SK-MEL-5 (cell line): ENCODE measurements around the gene DMTF1. TPM values are rescaled to one million over a fixed set of nuclear protein-coding genes. Genes with fewer than 3 reads are reported as not detected.
"Not testable (repeated sequence)": the region's sequence is repeated elsewhere in the genome, so short reads cannot be mapped to it uniquely, and the experiment has no call there.

Experiments used
- DNase-seq: peaks from one replicate; pipeline ENCODE4 v3.0.0-alpha.2; 2016; ENCODE audit warnings: low read depth, low spot score
- in situ Hi-C: cut with HindIII; loops from 2 replicates; pipeline ENCODE4 v1.10.0; 2016; ENCODE audit warnings: low sequenced_read_pairs, high pct_unique_total_duplicates, low pct_unique_long_range_greater_than_20kb
- small RNA-seq, 2 experiments: library from RNA; depleted of rRNA; stranded (forward); fragments of <200 nt; gene quantifications; one replicate each; pipeline ENCODE3, GENCODE V24; 2014
- total RNA-seq: library from RNA; depleted of rRNA; stranded (reverse); fragments of >200 nt; shearing (Covaris generic); gene quantifications from 2 replicates; pipeline ENCODE4 v1.2.3, GENCODE V29; 2014; rRNA removed

Gene DMTF1
- total RNA-seq, 1 experiment from 2014 or later = 72.6 TPM

GRCh38 chr7:87245671-87246070, 93.4 kb downstream of the DMTF1 start:
- DNase-seq, in situ Hi-C loops: not testable (repeated sequence)

Small RNA genes lying within 50 kb of the gene (small RNA-seq; reads per million reads assigned to genes)
- 0 reads per million in 2 experiments for gene RF00019
- 0 reads per million in 2 experiments for gene RF02271

Other genes starting within 250 kb of the DMTF1 start
- gene ELAPOR2, start 92.8 kb upstream of the DMTF1 start, total RNA-seq = 6.3 and 8.0 TPM in 2 replicates
- gene TMEM243, start 67.3 kb downstream of the DMTF1 start, total RNA-seq = 40.2 and 43.6 TPM in 2 replicates
- gene CROT, start 193.2 kb downstream of the DMTF1 start, total RNA-seq = 5.9 and 7.1 TPM in 2 replicates